Measurements from ENCODE around the gene CDH23.

CDH23 gene

GRCh38 chr10:71538608-71539260 is 142.0 kb downstream of the CDH23 start:
- no peak overlapping the region for H3K4me3 ChIP-seq (ENCODE audit: low read length)
- H3K9ac ChIP-seq (ENCODE audit: low read depth, low read length), result no peak overlapping the region
- no peaks in the 10 kb centered on the region for H3K9me3 ChIP-seq (ENCODE audit: insufficient read depth, low read depth, low read length)
- H3K36me3 ChIP-seq (ENCODE audit: insufficient read depth, low read depth, low read length), result no peaks in the 10 kb centered on the region
- peaks cover 15% of the 10 kb centered on the region; the same call in 1 of the 2 replicates for H3K4me1 ChIP-seq (ENCODE audit: insufficient read depth, low read length)
- no peaks in the 10 kb centered on the region for H3K27me3 ChIP-seq (ENCODE audit: insufficient read depth, low read length)
- H3K27ac ChIP-seq (ENCODE audit: low read length), result no peak overlapping the region

- Histone ChIP-seq H3K9me3 (ENCODE audit: insufficient read depth, low read depth, low read length) (no peaks in the 10 kb centered on the region), H3K36me3 (ENCODE audit: insufficient read depth, low read depth, low read length) (no peaks in the 10 kb centered on the region), H3K27ac (ENCODE audit: low read length) (no peak overlapping the region), H3K9ac (ENCODE audit: low read depth, low read length) (0 out of 2 replicates have a peak overlapping the region, but pooled peaks have one; percentile 7), H3K4me1 (ENCODE audit: insufficient read depth, low read length) (peaks cover 17% of the 10 kb centered on the region; the same call in 1 of the 2 replicates), H3K4me3 (ENCODE audit: low read length) (no peak overlapping the region), H3K27me3 (ENCODE audit: insufficient read depth, low read length) (no peaks in the 10 kb centered on the region)
Observed at GRCh38 chr10:71539442-71540118, 142.9 kb downstream of the CDH23 start.

- no peaks in the 10 kb centered on the region for H3K27me3 ChIP-seq (ENCODE audit: insufficient read depth, low read length)
- no peak overlapping the region for H3K9ac ChIP-seq (ENCODE audit: low read depth, low read length)
- no peak overlapping the region for H3K4me3 ChIP-seq (ENCODE audit: low read length)
- H3K9me3 ChIP-seq (ENCODE audit: insufficient read depth, low read depth, low read length), result no peaks in the 10 kb centered on the region
- H3K27ac ChIP-seq (ENCODE audit: low read length), result no peak overlapping the region
- H3K36me3 ChIP-seq (ENCODE audit: insufficient read depth, low read depth, low read length), result no peaks in the 10 kb centered on the region
- H3K4me1 ChIP-seq (ENCODE audit: insufficient read depth, low read length), result peaks cover 17% of the 10 kb centered on the region; the same call in 1 of the 2 replicates
Observed at GRCh38 chr10:71542478-71542877, 145.8 kb downstream of the CDH23 start.

- Histone ChIP-seq H3K4me1 (ENCODE audit: insufficient read depth, low read length) (peaks cover 17% of the 10 kb centered on the region; the same call in 1 of the 2 replicates), H3K27ac (ENCODE audit: low read length) (no peak overlapping the region), H3K4me3 (ENCODE audit: low read length) (no peak overlapping the region)
Observed at GRCh38 chr10:71543608-71544170, 147.0 kb downstream of the CDH23 start.

GRCh38 chr10:71545001-71545400 is 148.3 kb downstream of the CDH23 start:
- no peaks in the 10 kb centered on the region for H3K27me3 ChIP-seq (ENCODE audit: insufficient read depth, low read length)
- H3K9me3 ChIP-seq (ENCODE audit: insufficient read depth, low read depth, low read length), result no peaks in the 10 kb centered on the region
- no peak overlapping the region for H3K4me3 ChIP-seq (ENCODE audit: low read length)
- H3K9ac ChIP-seq (ENCODE audit: low read depth, low read length), result no peak overlapping the region
- peaks cover 9% of the 10 kb centered on the region; the same call in 1 of the 2 replicates for H3K4me1 ChIP-seq (ENCODE audit: insufficient read depth, low read length)
- H3K27ac ChIP-seq (ENCODE audit: low read length), result no peak overlapping the region
- no peaks in the 10 kb centered on the region for H3K36me3 ChIP-seq (ENCODE audit: insufficient read depth, low read depth, low read length)

More at GRCh38 chr10:71543608-71544170, 147.0 kb downstream of the CDH23 start:
- no peaks in the 10 kb centered on the region for H3K9me3 ChIP-seq (ENCODE audit: insufficient read depth, low read depth, low read length)
- no peaks in the 10 kb centered on the region for H3K27me3 ChIP-seq (ENCODE audit: insufficient read depth, low read length)
- H3K36me3 ChIP-seq (ENCODE audit: insufficient read depth, low read depth, low read length), result no peaks in the 10 kb centered on the region
- no peak overlapping the region for H3K9ac ChIP-seq (ENCODE audit: low read depth, low read length)

- Histone ChIP-seq H3K9me3 (ENCODE audit: insufficient read depth, low read depth, low read length) (no peaks in the 10 kb centered on the region), H3K4me1 (ENCODE audit: insufficient read depth, low read length) (peaks cover 7% of the 10 kb centered on the region; the same call in 1 of the 2 replicates), H3K27ac (ENCODE audit: low read length) (no peak overlapping the region), H3K9ac (ENCODE audit: low read depth, low read length) (no peak overlapping the region), H3K36me3 (ENCODE audit: insufficient read depth, low read depth, low read length) (no peaks in the 10 kb centered on the region), H3K4me3 (ENCODE audit: low read length) (no peak overlapping the region), H3K27me3 (ENCODE audit: insufficient read depth, low read length) (no peaks in the 10 kb centered on the region)
Observed at GRCh38 chr10:71546220-71546619, 149.5 kb downstream of the CDH23 start.

GRCh38 chr10:71547312-71547711 is 150.6 kb downstream of the CDH23 start:
- Histone ChIP-seq H3K36me3 (ENCODE audit: insufficient read depth, low read depth, low read length) (no peaks in the 10 kb centered on the region), H3K27ac (ENCODE audit: low read length) (no peak overlapping the region), H3K27me3 (ENCODE audit: insufficient read depth, low read length) (no peaks in the 10 kb centered on the region), H3K4me3 (ENCODE audit: low read length) (no peak overlapping the region), H3K9me3 (ENCODE audit: insufficient read depth, low read depth, low read length) (no peaks in the 10 kb centered on the region), H3K4me1 (ENCODE audit: insufficient read depth, low read length) (peaks cover 9% of the 10 kb centered on the region; the same call in 1 of the 2 replicates), H3K9ac (ENCODE audit: low read depth, low read length) (no peak overlapping the region)

- H3K27me3 ChIP-seq (ENCODE audit: insufficient read depth, low read length), result no peaks in the 10 kb centered on the region
- H3K36me3 ChIP-seq (ENCODE audit: insufficient read depth, low read depth, low read length), result no peaks in the 10 kb centered on the region
- no peak overlapping the region for H3K4me3 ChIP-seq (ENCODE audit: low read length)
- no peaks in the 10 kb centered on the region for H3K9me3 ChIP-seq (ENCODE audit: insufficient read depth, low read depth, low read length)
- no peak overlapping the region for H3K27ac ChIP-seq (ENCODE audit: low read length)
- peaks cover 10% of the 10 kb centered on the region; the same call in 1 of the 2 replicates for H3K4me1 ChIP-seq (ENCODE audit: insufficient read depth, low read length)
- H3K9ac ChIP-seq (ENCODE audit: low read depth, low read length), result no peak overlapping the region
Observed at GRCh38 chr10:71547876-71548846, 151.4 kb downstream of the CDH23 start.

- no peaks in the 10 kb centered on the region for H3K27me3 ChIP-seq (ENCODE audit: insufficient read depth, low read length)
- no peaks in the 10 kb centered on the region for H3K9me3 ChIP-seq (ENCODE audit: insufficient read depth, low read depth, low read length)
- H3K4me1 ChIP-seq (ENCODE audit: insufficient read depth, low read length), result peaks cover 5% of the 10 kb centered on the region; the same call in 1 of the 2 replicates
- no peaks in the 10 kb centered on the region for H3K36me3 ChIP-seq (ENCODE audit: insufficient read depth, low read depth, low read length)
- no peak overlapping the region for H3K9ac ChIP-seq (ENCODE audit: low read depth, low read length)
- H3K4me3 ChIP-seq (ENCODE audit: low read length), result no peak overlapping the region
- H3K27ac ChIP-seq (ENCODE audit: low read length), result no peak overlapping the region
Observed at GRCh38 chr10:71549766-71550533, 153.2 kb downstream of the CDH23 start.

GRCh38 chr10:71550628-71551027 is 153.9 kb downstream of the CDH23 start:
- H3K36me3 ChIP-seq (ENCODE audit: insufficient read depth, low read depth, low read length), result no peaks in the 10 kb centered on the region
- H3K4me1 ChIP-seq (ENCODE audit: insufficient read depth, low read length), result peaks cover 5% of the 10 kb centered on the region; the same call in 1 of the 2 replicates
- H3K4me3 ChIP-seq (ENCODE audit: low read length), result no peak overlapping the region
- H3K9ac ChIP-seq (ENCODE audit: low read depth, low read length), result no peak overlapping the region
- H3K27ac ChIP-seq (ENCODE audit: low read length), result no peak overlapping the region
- H3K27me3 ChIP-seq (ENCODE audit: insufficient read depth, low read length), result no peaks in the 10 kb centered on the region
- no peaks in the 10 kb centered on the region for H3K9me3 ChIP-seq (ENCODE audit: insufficient read depth, low read depth, low read length)

Data from iPS-20b (cell line).